SK-N-SH treated with all-trans-retinoic acid at 6 μM for 48 hours (cell line): ENCODE measurements around the gene ADCY1.

ENCODE experiments used
- ARNTL ChIP-seq: fragments of 450-650 bp; formaldehyde crosslinking; IDR thresholded peaks from 2 replicates; pipeline ENCODE4 v1.5.0; 2020; ENCODE audit warnings: low read depth, mild to moderate bottlenecking, moderate library complexity, borderline replicate concordance
- BACH2 ChIP-seq: fragments of 250-450 bp; sonication (Bioruptor Pico); IDR thresholded peaks from 2 replicates; pipeline ENCODE4 v1.9.0; 2021; ENCODE audit warnings: mild to moderate bottlenecking, borderline replicate concordance
- CSRNP3 ChIP-seq: fragments of 250-450 bp; sonication (Bioruptor Pico); IDR thresholded peaks from 2 replicates; pipeline ENCODE4 v1.5.1; 2021; ENCODE audit warnings: mild to moderate bottlenecking, moderate library complexity
- PATZ1 ChIP-seq: fragments of 250-450 bp; sonication (Bioruptor Pico); IDR thresholded peaks from 2 replicates; pipeline ENCODE4 v1.8.0; 2020; ENCODE audit warnings: mild to moderate bottlenecking, moderate library complexity, borderline replicate concordance
- PPARA ChIP-seq: fragments of 250-450 bp; sonication (Bioruptor Pico); IDR thresholded peaks from 2 replicates; pipeline ENCODE4 v1.5.0; 2020; ENCODE audit warnings: mild to moderate bottlenecking, borderline replicate concordance
- RARB ChIP-seq: fragments of 250-450 bp; sonication (Bioruptor Pico); IDR thresholded peaks from 2 replicates; pipeline ENCODE4 v1.8.0; 2021; ENCODE audit warnings: mild to moderate bottlenecking, moderate library complexity
- ZFP30 ChIP-seq: fragments of 450-650 bp; formaldehyde crosslinking; IDR thresholded peaks from 2 replicates; pipeline ENCODE4 v1.5.0; 2022; ENCODE audit warnings: mild to moderate bottlenecking, moderate library complexity
- ZNF70 ChIP-seq: fragments of 450-650 bp; formaldehyde crosslinking; IDR thresholded peaks from 2 replicates; pipeline ENCODE4 v1.5.0; 2020; ENCODE audit warnings: mild to moderate bottlenecking, moderate library complexity
- TF ChIP-seq, protein P1 (sequence below): fragments of 250-450 bp; sonication (Bioruptor Pico); IDR thresholded peaks from 2 replicates; pipeline ENCODE4 v1.5.0; 2020; ENCODE audit warnings: mild to moderate bottlenecking, moderate library complexity

GRCh38 chr7:45592230-45592991, 18.2 kb downstream of the ADCY1 start:
- TF ChIP-seq ZNF70 (CRISPR knock-in tag) (no peak), ZFP30 (CRISPR knock-in tag) (no peak), PATZ1 (CRISPR knock-in tag) (no peak), BACH2 (CRISPR knock-in tag) (no peak), CSRNP3 (CRISPR knock-in tag) (no peak), RARB (CRISPR knock-in tag) (no peak), ARNTL (CRISPR knock-in tag) (no peak), PPARA (CRISPR knock-in tag) (no peak)
- TF ChIP-seq, protein P1, sequence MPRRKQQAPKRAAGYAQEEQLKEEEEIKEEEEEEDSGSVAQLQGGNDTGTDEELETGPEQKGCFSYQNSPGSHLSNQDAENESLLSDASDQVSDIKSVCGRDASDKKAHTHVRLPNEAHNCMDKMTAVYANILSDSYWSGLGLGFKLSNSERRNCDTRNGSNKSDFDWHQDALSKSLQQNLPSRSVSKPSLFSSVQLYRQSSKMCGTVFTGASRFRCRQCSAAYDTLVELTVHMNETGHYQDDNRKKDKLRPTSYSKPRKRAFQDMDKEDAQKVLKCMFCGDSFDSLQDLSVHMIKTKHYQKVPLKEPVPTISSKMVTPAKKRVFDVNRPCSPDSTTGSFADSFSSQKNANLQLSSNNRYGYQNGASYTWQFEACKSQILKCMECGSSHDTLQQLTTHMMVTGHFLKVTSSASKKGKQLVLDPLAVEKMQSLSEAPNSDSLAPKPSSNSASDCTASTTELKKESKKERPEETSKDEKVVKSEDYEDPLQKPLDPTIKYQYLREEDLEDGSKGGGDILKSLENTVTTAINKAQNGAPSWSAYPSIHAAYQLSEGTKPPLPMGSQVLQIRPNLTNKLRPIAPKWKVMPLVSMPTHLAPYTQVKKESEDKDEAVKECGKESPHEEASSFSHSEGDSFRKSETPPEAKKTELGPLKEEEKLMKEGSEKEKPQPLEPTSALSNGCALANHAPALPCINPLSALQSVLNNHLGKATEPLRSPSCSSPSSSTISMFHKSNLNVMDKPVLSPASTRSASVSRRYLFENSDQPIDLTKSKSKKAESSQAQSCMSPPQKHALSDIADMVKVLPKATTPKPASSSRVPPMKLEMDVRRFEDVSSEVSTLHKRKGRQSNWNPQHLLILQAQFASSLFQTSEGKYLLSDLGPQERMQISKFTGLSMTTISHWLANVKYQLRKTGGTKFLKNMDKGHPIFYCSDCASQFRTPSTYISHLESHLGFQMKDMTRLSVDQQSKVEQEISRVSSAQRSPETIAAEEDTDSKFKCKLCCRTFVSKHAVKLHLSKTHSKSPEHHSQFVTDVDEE (CRISPR knock-in tag): no peak
